Measurements from ENCODE around the gene ABCC3. TPM values are rescaled to one million over a fixed set of nuclear protein-coding genes. Genes with fewer than 3 reads are reported as not detected.

Gene ABCC3
- total RNA-seq, 6 donors from 2014 or later, result 34.2 to 268 (median 57.7) TPM

- no peak for DNase-seq
- ATAC-seq (ENCODE audit: low FRiP score in 2 of 2), result no peak
- H3K27ac ChIP-seq, result no peak overlapping the region
- no peaks in the 10 kb centered on the region for H3K9me3 ChIP-seq
- peaks cover 10 to 17% (median 15%) of the 10 kb centered on the region in 4 donors for H3K4me1 ChIP-seq
- TF ChIP-seq POLR2A (IDR thresholded peaks at IDR 0.05), result no peak
- TF ChIP-seq POLR2AphosphoS5 (IDR thresholded peaks at IDR 0.05), result no peak
- TF ChIP-seq EP300 (IDR thresholded peaks at IDR 0.05), result no peak
- no peak for TF ChIP-seq CTCF (IDR thresholded peaks at IDR 0.05)
- WGBS, 2 donors, result 95% methylated on average over 10 to 11 of the region's 18 CpGs
- H3K4me3 ChIP-seq, result no peak overlapping the region
- no peaks in the 10 kb centered on the region for H3K27me3 ChIP-seq
- no peaks in the 10 kb centered on the region for H3K36me3 ChIP-seq
Measured at GRCh38 chr17:50602836-50603235, 31.8 kb upstream of the ABCC3 start.

DNA sequence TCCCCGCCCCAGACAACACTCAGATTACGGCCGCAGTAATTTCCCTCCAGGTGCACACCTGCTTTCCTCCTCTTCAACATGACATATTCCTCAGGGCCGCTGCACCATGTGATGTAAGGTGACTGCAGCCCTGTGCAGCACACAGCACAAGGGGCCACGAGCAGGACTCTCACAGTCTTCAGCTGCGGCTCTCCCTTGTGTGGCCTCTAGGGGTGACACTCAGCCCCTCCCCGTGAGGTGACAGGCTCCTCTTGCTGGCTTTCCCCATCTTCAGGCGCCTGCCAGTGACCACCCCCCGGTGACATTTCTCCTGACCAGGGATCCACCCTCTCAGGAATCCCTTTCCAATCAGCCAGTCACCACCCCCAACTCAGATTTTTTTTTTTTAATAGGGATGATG lies 31.3 kb upstream of the ABCC3 start:
- Histone ChIP-seq H3K4me3 (no peak overlapping the region), H3K4me1 (peaks cover 10 to 17% (median 15%) of the 10 kb centered on the region in 4 donors), H3K36me3 (no peaks in the 10 kb centered on the region), H3K27ac (no peak overlapping the region), H3K9me3 (no peaks in the 10 kb centered on the region), H3K27me3 (no peaks in the 10 kb centered on the region)
- 70 to 77% methylated on average over 9 of the region's 9 CpGs for WGBS, 2 donors
- ATAC-seq (ENCODE audit: low FRiP score in 2 of 2) (no peak), DNase-seq (no peak)
- TF ChIP-seq CTCF (IDR thresholded peaks at IDR 0.05) (no peak), POLR2AphosphoS5 (IDR thresholded peaks at IDR 0.05) (no peak), POLR2A (IDR thresholded peaks at IDR 0.05) (no peak), EP300 (IDR thresholded peaks at IDR 0.05) (no peak)

- peak; percentile 52 to 75 for ATAC-seq (ENCODE audit: low FRiP score in 2 of 2)
Measured at GRCh38 chr17:50604513-50604912, 30.2 kb upstream of the ABCC3 start.

DNA sequence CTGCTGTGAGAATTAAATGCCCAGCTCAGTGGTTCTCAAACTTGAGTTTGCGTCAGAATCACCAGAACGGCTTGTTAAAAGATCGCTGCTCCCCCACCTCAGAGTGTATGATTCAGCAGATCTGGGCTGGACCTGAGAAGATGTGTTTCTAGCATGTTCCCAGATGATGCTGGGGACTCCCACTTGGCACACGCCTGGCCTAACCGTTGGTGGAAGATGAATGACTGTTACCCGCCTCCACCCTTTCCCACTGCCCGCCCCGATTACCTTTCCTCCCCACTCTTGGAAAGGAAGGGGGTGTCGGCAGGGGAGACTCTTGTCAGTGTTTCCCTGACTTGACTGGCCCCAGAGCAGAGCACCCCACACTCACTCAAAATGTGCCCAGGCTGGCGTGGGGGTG lies 29.3 kb upstream of the ABCC3 start:
- WGBS, 2 donors, result 68 to 72% methylated on average over 10 of the region's 10 CpGs
- no peaks in the 10 kb centered on the region for H3K27me3 ChIP-seq
- no peaks in the 10 kb centered on the region for H3K36me3 ChIP-seq
- H3K9me3 ChIP-seq, result no peaks in the 10 kb centered on the region
- H3K27ac ChIP-seq, result no peak overlapping the region
- H3K4me1 ChIP-seq, result peaks cover 10 to 17% (median 15%) of the 10 kb centered on the region in 4 donors
- ATAC-seq (ENCODE audit: low FRiP score in 2 of 2) (no peak), DNase-seq (no peak)
- H3K4me3 ChIP-seq, result no peak overlapping the region
- TF ChIP-seq POLR2A (IDR thresholded peaks at IDR 0.05) (no peak), CTCF (IDR thresholded peaks at IDR 0.05) (no peak), POLR2AphosphoS5 (IDR thresholded peaks at IDR 0.05) (no peak), EP300 (IDR thresholded peaks at IDR 0.05) (no peak)

More at GRCh38 chr17:50604513-50604912, 30.2 kb upstream of the ABCC3 start:
- WGBS, 2 donors, result 11 to 15% methylated on average over 5 to 12 of the region's 13 CpGs
- TF ChIP-seq POLR2AphosphoS5 (IDR thresholded peaks at IDR 0.05) (no peak), POLR2A (IDR thresholded peaks at IDR 0.05) (no peak), CTCF (IDR thresholded peaks at IDR 0.05) (no peak), EP300 (IDR thresholded peaks at IDR 0.05) (no peak)
- DNase-seq, result no peak
- Histone ChIP-seq H3K36me3 (no peaks in the 10 kb centered on the region), H3K9me3 (no peaks in the 10 kb centered on the region), H3K27ac (no peak overlapping the region), H3K4me1 (peaks cover 10 to 17% (median 15%) of the 10 kb centered on the region in 4 donors), H3K4me3 (no peak overlapping the region), H3K27me3 (no peaks in the 10 kb centered on the region)

DNA sequence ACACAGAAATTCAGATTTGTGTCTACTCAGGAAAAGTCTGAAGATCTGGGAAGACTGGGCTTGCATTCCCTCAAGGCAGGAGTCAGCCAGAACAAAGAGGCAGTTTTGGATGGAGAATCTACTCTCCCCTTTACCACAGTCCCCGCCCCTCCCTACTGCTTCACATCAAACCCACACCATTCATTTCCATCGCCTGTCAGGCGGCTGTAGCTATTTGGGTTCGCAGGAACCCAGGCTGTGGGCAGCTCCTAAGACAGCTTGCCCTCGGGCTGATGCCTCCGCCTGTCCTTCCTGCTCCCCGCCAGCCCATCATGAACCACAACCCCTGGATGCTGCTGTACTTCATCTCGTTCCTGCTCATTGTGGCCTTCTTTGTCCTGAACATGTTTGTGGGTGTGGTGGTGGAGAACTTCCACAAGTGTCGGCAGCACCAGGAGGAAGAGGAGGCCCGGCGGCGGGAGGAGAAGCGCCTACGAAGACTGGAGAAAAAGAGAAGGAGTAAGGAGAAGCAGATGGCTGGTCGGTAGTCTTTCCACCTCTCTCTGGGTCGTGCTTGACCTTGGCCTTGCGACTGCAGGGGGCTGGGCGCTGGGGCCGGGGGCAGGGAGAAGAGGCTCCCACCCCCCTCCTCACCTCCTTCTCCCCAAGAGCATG lies 27.0 kb upstream of the ABCC3 start:
- no peak overlapping the region for H3K27ac ChIP-seq
- H3K4me3 ChIP-seq, result no peak overlapping the region
- H3K9me3 ChIP-seq, result no peaks in the 10 kb centered on the region
- TF ChIP-seq POLR2A (IDR thresholded peaks at IDR 0.05), result no peak
- no peak for TF ChIP-seq POLR2AphosphoS5 (IDR thresholded peaks at IDR 0.05)
- TF ChIP-seq EP300 (IDR thresholded peaks at IDR 0.05), result no peak
- no peak for TF ChIP-seq CTCF (IDR thresholded peaks at IDR 0.05)
- H3K27me3 ChIP-seq, result no peaks in the 10 kb centered on the region
- ATAC-seq (ENCODE audit: low FRiP score in 2 of 2) (no peak), DNase-seq (no peak)
- WGBS, 2 donors, result 79 to 85% methylated on average over 18 to 19 of the region's 19 CpGs
- H3K4me1 ChIP-seq, result peaks cover 10 to 17% (median 15%) of the 10 kb centered on the region in 4 donors
- H3K36me3 ChIP-seq, result no peaks in the 10 kb centered on the region

Data from upper lobe of left lung (tissue), 6 donors.